ENCODE data around the gene ZC3H12A.

ZC3H12A gene

GRCh38 chr1:37474697-37475379 is 458 bp downstream of the ZC3H12A start:
- no peaks in the 10 kb centered on the region for H3K9me3 ChIP-seq (ENCODE audit: insufficient read depth, low read length)
- peaks cover 43% of the 10 kb centered on the region for H3K36me3 ChIP-seq (replicated peaks; ENCODE audit: low read depth, low read length)
- peaks cover 19% of the 10 kb centered on the region for H4K20me1 ChIP-seq (ENCODE audit: insufficient read depth, low read length)
- TF ChIP-seq CTCF (IDR thresholded peaks at IDR 0.05; ENCODE audit: low read depth, low read length) (no peak), EZH2phosphoT487 (IDR thresholded peaks at IDR 0.05; ENCODE audit: low read depth) (no peak)
- peak overlapping the region; percentile 94 for H3K4me3 ChIP-seq (ENCODE audit: low read length)
- peaks cover 5% of the 10 kb centered on the region for H3K27me3 ChIP-seq (ENCODE audit: low read depth, low read length)
- peak overlapping the region; percentile 97 for H3K9ac ChIP-seq (ENCODE audit: low read length)
- peak overlapping the region; percentile 99 for H3K4me2 ChIP-seq (ENCODE audit: low read length)
- H3K27ac ChIP-seq (ENCODE audit: low read length), result peak overlapping the region; percentile 98
- peaks cover 31% of the 10 kb centered on the region for H3K4me1 ChIP-seq (ENCODE audit: low read length)
- peaks cover 55% of the 10 kb centered on the region for H3K79me2 ChIP-seq (ENCODE audit: low read length)
- H2AFZ ChIP-seq (ENCODE audit: low read depth, low read length), result no peak overlapping the region

GRCh38 chr1:37475380-37476086 is 1.2 kb downstream of the ZC3H12A start:
- peaks cover 34% of the 10 kb centered on the region for H3K4me1 ChIP-seq (ENCODE audit: low read length)
- peaks cover 26% of the 10 kb centered on the region for H4K20me1 ChIP-seq (ENCODE audit: insufficient read depth, low read length)
- peaks cover 5% of the 10 kb centered on the region for H3K27me3 ChIP-seq (ENCODE audit: low read depth, low read length)
- peak overlapping the region; percentile 99 for H3K4me2 ChIP-seq (ENCODE audit: low read length)
- peaks cover 50% of the 10 kb centered on the region for H3K36me3 ChIP-seq (replicated peaks; ENCODE audit: low read depth, low read length)
- no peak overlapping the region for H2AFZ ChIP-seq (ENCODE audit: low read depth, low read length)
- peak overlapping the region; percentile 97 for H3K9ac ChIP-seq (ENCODE audit: low read length)
- peak overlapping the region; percentile 94 for H3K4me3 ChIP-seq (ENCODE audit: low read length)
- H3K9me3 ChIP-seq (ENCODE audit: insufficient read depth, low read length), result no peaks in the 10 kb centered on the region
- peaks cover 62% of the 10 kb centered on the region for H3K79me2 ChIP-seq (ENCODE audit: low read length)
- peak overlapping the region; percentile 98 for H3K27ac ChIP-seq (ENCODE audit: low read length)
- TF ChIP-seq CTCF (IDR thresholded peaks at IDR 0.05; ENCODE audit: low read depth, low read length), result no peak
- TF ChIP-seq EZH2phosphoT487 (IDR thresholded peaks at IDR 0.05; ENCODE audit: low read depth), result no peak

GRCh38 chr1:37476087-37476452 is 1.7 kb downstream of the ZC3H12A start:
- TF ChIP-seq EZH2phosphoT487 (IDR thresholded peaks at IDR 0.05; ENCODE audit: low read depth), result no peak
- no peak for TF ChIP-seq CTCF (IDR thresholded peaks at IDR 0.05; ENCODE audit: low read depth, low read length)
- H2AFZ ChIP-seq (ENCODE audit: low read depth, low read length), result no peak overlapping the region
- peak overlapping the region; percentile 97 for H3K9ac ChIP-seq (ENCODE audit: low read length)
- H3K79me2 ChIP-seq (ENCODE audit: low read length), result peaks cover 67% of the 10 kb centered on the region
- H3K36me3 ChIP-seq (replicated peaks; ENCODE audit: low read depth, low read length), result peaks cover 56% of the 10 kb centered on the region
- H4K20me1 ChIP-seq (ENCODE audit: insufficient read depth, low read length), result peaks cover 32% of the 10 kb centered on the region
- H3K4me1 ChIP-seq (ENCODE audit: low read length), result peaks cover 34% of the 10 kb centered on the region
- H3K27ac ChIP-seq (ENCODE audit: low read length), result peak overlapping the region; percentile 98
- H3K27me3 ChIP-seq (ENCODE audit: low read depth, low read length), result peaks cover 5% of the 10 kb centered on the region
- peak overlapping the region; percentile 94 for H3K4me3 ChIP-seq (ENCODE audit: low read length)
- no peaks in the 10 kb centered on the region for H3K9me3 ChIP-seq (ENCODE audit: insufficient read depth, low read length)
- peak overlapping the region; percentile 99 for H3K4me2 ChIP-seq (ENCODE audit: low read length)

- peak overlapping the region; percentile 99 for H3K4me2 ChIP-seq (ENCODE audit: low read length)
- peak overlapping the region; percentile 97 for H3K9ac ChIP-seq (ENCODE audit: low read length)
- peak overlapping the region; percentile 98 for H3K27ac ChIP-seq (ENCODE audit: low read length)
- H3K79me2 ChIP-seq (ENCODE audit: low read length), result peaks cover 73% of the 10 kb centered on the region
- H3K36me3 ChIP-seq (replicated peaks; ENCODE audit: low read depth, low read length), result peaks cover 61% of the 10 kb centered on the region
- no peak overlapping the region for H2AFZ ChIP-seq (ENCODE audit: low read depth, low read length)
- peaks cover 34% of the 10 kb centered on the region for H3K4me1 ChIP-seq (ENCODE audit: low read length)
- H3K9me3 ChIP-seq (ENCODE audit: insufficient read depth, low read length), result no peaks in the 10 kb centered on the region
- peak overlapping the region; percentile 94 for H3K4me3 ChIP-seq (ENCODE audit: low read length)
- peaks cover 37% of the 10 kb centered on the region for H4K20me1 ChIP-seq (ENCODE audit: insufficient read depth, low read length)
- TF ChIP-seq EZH2phosphoT487 (IDR thresholded peaks at IDR 0.05; ENCODE audit: low read depth) (no peak), CTCF (IDR thresholded peaks at IDR 0.05; ENCODE audit: low read depth, low read length) (no peak)
- H3K27me3 ChIP-seq (ENCODE audit: low read depth, low read length), result peaks cover 5% of the 10 kb centered on the region
These were observed 2.2 kb downstream of the ZC3H12A start for GRCh38 chr1:37476460-37477197.
